ENCODE data around the gene SAMSN1.
"Not testable (repeated sequence)": the region's sequence is repeated elsewhere in the genome, so short reads cannot be mapped to it uniquely, and the experiment has no call there.

SAMSN1 gene

GRCh38 chr21:14566894-14567293 lies 20.8 kb upstream of the SAMSN1 start:
- no peak for DNase-seq (ENCODE audit: low spot score)

- no peak for DNase-seq (ENCODE audit: low spot score)
These were observed 16.8 kb upstream of the SAMSN1 start for GRCh38 chr21:14562959-14563358.

DNA sequence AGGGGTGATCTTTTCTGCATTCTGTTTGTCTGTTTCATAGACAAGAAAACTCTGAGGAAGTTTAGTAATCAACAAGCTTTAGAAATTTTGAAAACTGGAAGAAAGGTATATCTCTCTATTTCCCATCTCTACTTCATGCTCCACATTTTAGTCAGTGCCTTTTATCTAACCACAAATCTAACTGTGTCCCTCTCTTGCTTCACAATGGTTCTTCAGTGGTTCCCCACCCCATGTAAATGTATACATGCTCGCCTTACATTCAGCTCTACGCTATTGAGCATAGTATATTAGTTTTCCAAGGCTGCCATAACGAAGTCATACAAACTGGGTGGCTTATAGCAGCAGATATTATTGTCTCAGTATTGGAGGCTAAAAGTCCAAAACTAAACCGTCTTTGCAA lies 14.4 kb upstream of the SAMSN1 start:
- DNase-seq (ENCODE audit: low spot score): no peak

DNA sequence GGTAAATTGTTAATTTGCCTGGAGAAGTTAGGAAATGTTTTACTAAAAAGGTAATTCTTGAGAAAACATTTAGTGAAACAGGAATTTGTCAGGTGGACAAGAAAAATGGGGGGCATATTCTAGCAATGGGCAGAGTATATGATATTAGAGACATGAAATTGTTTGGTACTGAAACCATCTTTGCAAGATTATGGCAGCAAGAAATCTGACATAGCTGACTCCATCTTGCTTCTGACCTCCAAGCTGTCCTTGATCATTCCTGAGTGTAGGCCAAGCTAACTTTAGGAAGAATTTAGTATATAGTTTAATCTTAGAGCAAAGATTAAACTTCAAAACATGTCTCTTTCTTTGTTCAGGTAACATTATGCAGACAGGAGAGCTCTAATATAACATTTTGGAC lies 14.0 kb upstream of the SAMSN1 start:
- DNase-seq (ENCODE audit: low spot score): no peak

DNA sequence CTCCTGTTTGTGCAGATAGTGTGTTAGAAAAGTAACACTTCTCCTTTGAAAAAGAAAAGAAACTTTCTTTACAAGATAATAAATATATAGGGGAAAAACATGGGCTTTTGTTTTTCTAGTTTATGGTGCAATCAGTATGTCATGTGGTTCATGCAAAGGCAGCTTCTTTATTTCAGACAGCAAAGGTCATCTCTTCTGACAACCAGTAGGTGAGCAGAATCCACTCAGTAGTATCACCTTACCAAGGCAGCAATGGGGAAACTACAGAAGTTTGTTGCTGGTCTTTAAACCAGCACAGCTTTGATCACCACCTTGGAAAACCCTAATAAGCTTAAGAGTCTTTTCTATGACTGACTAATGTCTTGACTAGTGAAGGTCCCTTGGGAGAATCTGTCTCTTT lies 13.0 kb upstream of the SAMSN1 start:
- DNase-seq (ENCODE audit: low spot score): no peak

DNA sequence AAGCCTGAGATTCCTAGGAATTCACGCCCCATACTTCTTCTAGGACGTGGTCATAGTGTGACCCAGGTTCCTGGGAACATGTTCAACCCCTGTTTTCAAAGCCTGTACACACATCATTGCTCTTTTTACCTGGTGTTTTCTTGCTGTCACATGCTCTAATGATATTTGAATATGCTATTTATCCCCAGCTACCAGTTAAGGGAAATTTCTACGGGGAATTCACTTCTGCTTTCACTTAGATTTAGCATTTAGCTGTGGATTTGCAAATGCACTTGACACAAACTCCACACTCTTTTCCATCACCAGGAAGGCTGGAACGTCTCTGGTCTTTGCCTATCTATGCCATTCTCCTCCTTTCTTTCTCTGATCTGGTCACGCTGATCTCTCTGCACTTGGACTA lies 11.3 kb upstream of the SAMSN1 start:
- no peak for DNase-seq (ENCODE audit: low spot score)

- no peak for DNase-seq (ENCODE audit: low spot score)
These were observed 8.8 kb upstream of the SAMSN1 start for GRCh38 chr21:14554948-14555347.

GRCh38 chr21:14553422-14553821 lies 7.3 kb upstream of the SAMSN1 start:
- DNase-seq (ENCODE audit: low spot score): no peak

DNA sequence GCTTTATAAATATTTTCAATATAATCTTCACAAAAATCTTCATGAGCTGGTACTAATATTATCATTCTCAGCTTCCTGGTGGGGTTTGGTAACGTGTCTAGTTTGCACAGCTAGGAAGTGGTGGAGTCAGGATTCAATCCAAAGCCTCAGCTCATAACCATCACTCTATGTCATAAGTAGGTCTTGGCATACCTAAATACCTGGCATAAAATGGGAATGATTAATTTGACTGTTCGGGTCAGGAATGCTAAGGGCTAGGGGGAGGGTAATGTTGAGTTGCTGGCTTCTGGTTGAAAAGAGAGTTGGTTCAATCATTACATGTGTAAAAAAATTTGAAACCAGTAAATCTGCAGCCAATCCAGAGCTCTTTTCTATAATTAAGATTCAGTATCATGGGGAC lies 5.6 kb upstream of the SAMSN1 start:
- no peak for DNase-seq (ENCODE audit: low spot score)

DNA sequence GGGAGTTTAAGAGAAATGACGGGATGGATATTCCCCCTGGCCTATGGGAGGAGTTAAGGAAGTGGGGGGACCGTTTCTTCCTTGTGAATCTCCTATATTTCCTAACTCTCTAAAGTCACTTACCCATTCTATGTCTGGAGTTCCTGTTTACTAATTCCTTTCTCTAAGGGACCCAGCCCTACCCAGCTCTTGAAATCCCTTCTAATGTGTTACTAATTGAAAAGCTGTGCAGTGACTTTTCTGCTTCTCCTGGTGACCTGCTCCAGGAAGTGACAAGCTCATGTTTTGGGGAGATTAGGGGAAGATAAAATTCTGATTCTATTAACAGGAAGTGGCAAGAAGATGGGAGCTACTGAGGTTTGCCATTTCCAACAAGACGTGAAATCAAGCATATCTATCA lies 4.0 kb upstream of the SAMSN1 start:
- DNase-seq (ENCODE audit: low spot score): no peak

DNA sequence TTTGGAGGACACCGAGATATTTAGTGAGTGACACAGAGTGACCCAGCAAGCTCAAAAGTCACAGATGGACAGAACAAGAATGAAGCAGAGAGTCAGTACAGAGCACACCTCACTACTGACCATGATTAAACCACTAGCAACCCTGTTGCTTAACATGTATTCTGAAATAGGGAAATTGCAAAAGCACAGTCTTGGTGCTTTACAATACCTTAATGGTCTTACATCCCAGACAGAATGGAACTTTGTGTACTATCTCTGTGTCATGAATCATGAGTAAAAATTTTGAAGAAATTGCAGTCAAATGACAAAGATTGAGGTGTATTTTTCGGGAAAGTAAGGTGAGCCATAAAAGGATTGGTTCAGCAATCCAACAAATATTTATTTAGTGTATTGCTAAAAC lies 2.7 kb upstream of the SAMSN1 start:
- no peak for DNase-seq (ENCODE audit: low spot score)

- no peak for DNase-seq (ENCODE audit: low spot score)
These were observed 1.9 kb upstream of the SAMSN1 start for GRCh38 chr21:14547834-14548513.

- not testable (repeated sequence) for DNase-seq (ENCODE audit: low spot score)
These were observed 604 bp upstream of the SAMSN1 start for GRCh38 chr21:14546719-14547118.

GRCh38 chr21:14543983-14544382 lies 2.1 kb downstream of the SAMSN1 start:
- DNase-seq (ENCODE audit: low spot score): no peak

GRCh38 chr21:14542638-14543037 lies 3.5 kb downstream of the SAMSN1 start:
- DNase-seq (ENCODE audit: low spot score): no peak

- no peak for DNase-seq (ENCODE audit: low spot score)
These were observed 4.1 kb downstream of the SAMSN1 start for GRCh38 chr21:14541841-14542490.

DNA sequence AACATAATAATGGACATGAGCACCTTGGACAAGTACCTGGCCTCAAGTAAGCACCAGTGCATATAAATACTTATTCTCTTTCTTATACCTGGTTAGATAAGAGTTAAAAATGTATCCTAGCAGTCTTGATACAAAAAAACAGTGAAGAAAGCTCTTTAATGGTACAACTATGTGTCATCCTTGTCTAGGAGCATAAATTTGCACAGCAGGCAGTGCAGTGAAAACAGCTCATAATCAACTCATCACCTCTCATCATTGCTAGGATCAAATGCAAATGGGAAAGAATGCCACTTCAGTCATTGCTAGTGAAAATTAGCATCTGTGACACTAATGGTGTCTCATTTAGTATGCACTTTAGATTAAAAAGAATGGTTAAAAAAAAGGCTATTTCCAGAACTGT lies 7.6 kb downstream of the SAMSN1 start:
- DNase-seq (ENCODE audit: low spot score): no peak

DNA sequence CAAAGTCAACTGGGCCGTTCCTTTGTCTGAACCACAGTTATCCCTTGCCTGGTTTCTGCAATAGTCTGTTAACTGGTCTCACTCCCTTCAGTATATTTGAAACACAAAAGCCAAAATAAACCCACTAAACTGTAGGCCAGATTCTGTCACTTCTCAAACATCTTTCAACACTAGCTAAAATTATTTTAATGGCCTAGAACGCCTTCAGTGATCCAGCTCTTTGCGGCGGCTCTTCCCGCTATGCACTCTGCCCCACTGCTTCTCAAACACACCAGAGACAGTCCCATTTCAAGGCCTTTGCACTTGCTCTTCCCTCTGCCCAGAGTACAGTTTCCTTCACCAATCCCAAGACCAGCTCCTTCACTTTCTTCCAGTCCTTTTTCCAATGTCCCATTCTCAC lies 9.2 kb downstream of the SAMSN1 start:
- DNase-seq (ENCODE audit: low spot score): no peak

- no peak for DNase-seq (ENCODE audit: low spot score)
These were observed 10.4 kb downstream of the SAMSN1 start for GRCh38 chr21:14535702-14536101.

DNA sequence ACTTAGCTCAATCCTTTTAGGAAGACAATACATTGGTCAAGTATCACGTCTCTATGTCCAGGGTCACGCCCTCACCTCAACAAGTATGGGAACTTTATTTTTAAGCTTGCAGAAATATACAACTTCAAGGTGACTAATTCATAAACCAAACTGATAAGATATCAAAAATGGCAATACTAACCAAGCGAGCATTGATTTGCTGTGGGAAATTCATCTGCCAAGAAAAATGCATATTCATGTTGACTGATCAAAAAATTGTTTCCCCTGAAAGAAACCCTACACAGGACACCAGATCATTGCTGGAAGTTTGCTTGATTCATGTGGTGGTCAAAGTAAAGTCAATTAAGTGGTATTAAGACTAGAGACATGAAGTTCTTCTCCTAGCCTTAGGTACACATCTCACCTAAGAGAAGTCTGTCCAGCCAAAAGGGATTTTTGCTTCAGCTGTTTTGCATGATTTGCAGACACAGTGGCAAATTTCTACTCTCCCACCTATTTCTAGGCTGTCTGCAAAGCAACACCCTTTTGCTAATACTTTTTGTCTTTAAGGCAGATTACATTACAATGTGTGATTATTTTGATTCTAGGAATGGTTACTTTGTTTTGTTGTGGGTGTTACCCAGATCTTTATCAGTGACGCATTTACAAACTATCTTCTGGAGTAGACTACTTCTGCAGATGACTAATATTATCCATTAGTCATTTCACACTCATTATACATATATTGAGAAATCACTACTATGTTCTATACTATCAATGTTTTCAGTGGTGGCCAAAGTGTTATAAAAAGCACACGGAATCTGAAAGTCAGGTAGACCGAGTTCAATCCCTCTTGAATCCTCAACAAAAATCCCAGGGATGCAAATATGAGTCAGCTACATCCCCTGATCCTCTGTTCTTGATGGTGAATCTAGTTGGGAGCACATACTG lies 12.4 kb downstream of the SAMSN1 start:
- DNase-seq (ENCODE audit: low spot score): no peak

DNA sequence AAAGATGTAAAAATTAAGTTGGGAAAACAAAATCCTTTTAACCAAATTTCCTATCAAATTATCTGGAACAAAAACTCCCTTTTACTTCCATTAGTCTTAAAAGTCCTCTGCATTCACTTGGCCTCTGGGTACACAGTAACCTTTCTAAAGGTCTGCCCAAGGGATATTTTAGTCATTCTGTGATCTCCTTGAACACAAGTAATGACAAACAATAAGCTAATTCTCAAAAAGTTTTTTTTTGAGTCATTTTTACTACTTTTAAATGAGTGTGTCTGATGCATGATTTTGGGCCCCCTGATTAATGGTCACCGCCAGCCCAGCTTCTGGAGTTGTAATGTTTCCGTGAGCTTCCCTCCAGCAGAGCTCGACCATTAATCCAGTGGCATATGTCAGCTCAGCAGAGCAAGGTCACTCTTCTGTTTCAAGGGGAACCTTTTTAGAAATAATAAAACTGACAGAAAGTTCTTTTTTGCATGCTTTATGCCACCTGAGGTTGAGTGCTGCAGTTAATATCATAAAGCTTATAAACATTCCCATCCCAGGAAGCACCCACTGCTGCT lies 14.3 kb downstream of the SAMSN1 start:
- DNase-seq (ENCODE audit: low spot score): no peak

DNA sequence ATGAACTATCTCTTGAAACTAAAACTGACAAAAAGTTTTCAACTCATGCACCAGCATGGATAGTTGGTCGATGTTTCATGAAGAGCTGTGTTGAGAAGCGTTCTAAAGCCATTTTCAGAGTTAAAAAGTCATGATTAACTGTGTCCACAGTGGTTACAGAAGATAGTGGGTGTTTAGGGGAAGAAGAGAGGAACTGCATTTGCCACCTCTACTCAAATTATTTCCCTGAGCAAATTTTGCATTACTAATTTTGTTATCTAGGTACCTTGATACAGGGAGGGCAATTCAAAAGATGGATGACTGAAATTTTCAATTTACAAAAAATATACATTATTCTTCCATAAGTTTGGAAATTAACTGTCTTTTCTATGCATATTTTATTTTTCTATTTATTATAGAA lies 15.5 kb downstream of the SAMSN1 start:
- no peak for DNase-seq (ENCODE audit: low spot score)

DNA sequence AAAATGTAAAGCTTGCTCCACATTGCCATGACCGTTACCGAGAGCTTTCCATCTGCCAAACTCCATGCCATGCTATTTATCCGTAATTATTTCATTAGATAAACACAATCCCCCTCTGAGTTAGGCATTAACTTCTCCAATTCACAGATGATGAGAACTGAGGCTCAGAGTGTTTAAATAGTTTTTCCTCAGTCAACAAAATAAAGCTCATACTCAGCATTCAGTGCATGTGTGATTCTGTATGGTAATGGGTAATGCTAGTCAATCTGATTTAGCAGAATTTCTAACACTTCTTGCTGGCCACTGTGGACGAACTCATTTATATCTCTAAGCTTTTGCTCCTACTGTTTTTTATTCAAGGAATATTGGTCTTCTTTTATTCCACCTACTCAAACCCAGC lies 17.3 kb downstream of the SAMSN1 start:
- no peak for DNase-seq (ENCODE audit: low spot score)

All from cerebellar cortex (tissue), 1 donor.